ENCODE measurements around the gene ETFA.
A peak's percentile ranks its signal among the peaks of the same experiment; 100 is the strongest.

Gene ETFA

GRCh38 chr15:76180321-76180720 lies 130.9 kb downstream of the ETFA start:
- DNase-seq (ENCODE audit: low spot score) (no peak), ATAC-seq (ENCODE audit: low read depth) (no peak)
- H3K9me3 ChIP-seq (ENCODE audit: severe bottlenecking) = no peaks in the 10 kb centered on the region
- TF ChIP-seq CTCF (IDR thresholded peaks at IDR 0.05; ENCODE audit: poor library complexity, severe bottlenecking) = no peak
- no peak overlapping the region for H3K27ac ChIP-seq (ENCODE audit: poor library complexity, severe bottlenecking)
- H3K27me3 ChIP-seq (ENCODE audit: insufficient read depth, poor library complexity, severe bottlenecking) = no peaks in the 10 kb centered on the region
- peaks cover 11% of the 10 kb centered on the region for H3K4me1 ChIP-seq (ENCODE audit: insufficient read depth, poor library complexity, severe bottlenecking)
- H3K4me3 ChIP-seq (ENCODE audit: severe bottlenecking) = no peak overlapping the region
- H3K36me3 ChIP-seq (ENCODE audit: low read depth) = no peaks in the 10 kb centered on the region

DNA sequence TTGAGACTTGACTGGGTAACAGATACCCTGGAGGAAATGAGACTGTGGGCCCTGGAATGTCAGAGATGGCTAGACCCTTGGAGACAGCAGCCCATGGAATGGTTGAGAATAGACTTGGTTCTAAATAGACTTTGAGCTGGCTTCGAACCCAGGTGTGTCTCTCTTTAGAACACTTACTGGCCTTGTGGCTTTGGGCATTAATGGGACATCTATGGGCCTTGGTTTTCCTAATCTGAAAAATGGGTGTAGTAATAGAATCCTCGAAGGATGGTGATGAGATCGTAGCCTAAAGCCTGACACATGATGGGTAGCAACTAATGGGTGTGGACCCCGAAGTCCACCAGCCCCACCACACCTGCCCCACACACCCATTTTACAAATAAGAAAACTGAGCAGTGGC lies 132.2 kb downstream of the ETFA start:
- Histone ChIP-seq H3K4me1 (ENCODE audit: insufficient read depth, poor library complexity, severe bottlenecking) (peaks cover 11% of the 10 kb centered on the region), H3K36me3 (ENCODE audit: low read depth) (no peaks in the 10 kb centered on the region), H3K27ac (ENCODE audit: poor library complexity, severe bottlenecking) (no peak overlapping the region), H3K9me3 (ENCODE audit: severe bottlenecking) (no peaks in the 10 kb centered on the region), H3K27me3 (ENCODE audit: insufficient read depth, poor library complexity, severe bottlenecking) (no peaks in the 10 kb centered on the region), H3K4me3 (ENCODE audit: severe bottlenecking) (no peak overlapping the region)
- DNase-seq (ENCODE audit: low spot score) (no peak), ATAC-seq (ENCODE audit: low read depth) (no peak)
- no peak for TF ChIP-seq CTCF (IDR thresholded peaks at IDR 0.05; ENCODE audit: poor library complexity, severe bottlenecking)

DNA sequence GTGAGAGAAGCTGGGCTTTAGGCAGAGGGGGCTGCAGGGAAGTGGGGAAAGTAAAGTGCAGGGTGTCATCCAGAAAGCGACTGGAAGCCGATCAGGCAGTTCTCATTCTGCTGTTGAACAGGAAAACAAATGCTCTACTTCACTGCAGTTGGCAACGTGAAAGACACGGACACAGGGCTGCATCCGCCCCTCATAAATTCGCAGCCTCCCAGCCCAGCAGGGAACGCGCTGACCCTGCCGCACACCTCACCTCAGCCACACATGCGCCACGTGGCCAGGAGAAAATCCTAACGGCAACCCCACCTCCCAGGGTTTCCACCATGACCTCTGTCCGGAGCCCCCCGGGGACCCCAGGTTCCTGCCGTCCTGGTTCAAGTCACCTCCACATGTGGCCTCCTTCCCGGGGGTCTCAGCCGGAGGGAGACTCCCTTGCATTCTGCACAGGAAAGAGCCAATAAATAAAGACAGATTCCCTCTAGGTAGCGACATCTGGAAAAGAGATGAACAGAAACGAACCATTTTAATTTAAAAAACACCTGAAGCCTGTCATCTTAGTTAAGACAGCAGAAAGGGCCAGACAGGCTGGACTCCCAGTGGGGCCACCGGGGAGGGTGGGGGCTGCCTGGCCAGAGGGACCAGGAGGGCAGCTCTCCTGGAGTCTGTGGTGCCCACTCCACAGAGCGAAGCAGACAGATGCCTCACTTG lies 132.8 kb downstream of the ETFA start:
- Histone ChIP-seq H3K27me3 (ENCODE audit: insufficient read depth, poor library complexity, severe bottlenecking) (no peaks in the 10 kb centered on the region), H3K4me3 (ENCODE audit: severe bottlenecking) (no peak overlapping the region), H3K9me3 (ENCODE audit: severe bottlenecking) (no peaks in the 10 kb centered on the region), H3K36me3 (ENCODE audit: low read depth) (no peaks in the 10 kb centered on the region), H3K27ac (ENCODE audit: poor library complexity, severe bottlenecking) (no peak overlapping the region), H3K4me1 (ENCODE audit: insufficient read depth, poor library complexity, severe bottlenecking) (peaks cover 11% of the 10 kb centered on the region)
- no peak for DNase-seq (ENCODE audit: low spot score)
- no peak for ATAC-seq (ENCODE audit: low read depth)
- no peak for TF ChIP-seq CTCF (IDR thresholded peaks at IDR 0.05; ENCODE audit: poor library complexity, severe bottlenecking)

- TF ChIP-seq CTCF (IDR thresholded peaks at IDR 0.05; ENCODE audit: poor library complexity, severe bottlenecking) = no peak
- Histone ChIP-seq H3K4me3 (ENCODE audit: severe bottlenecking) (no peak overlapping the region), H3K27me3 (ENCODE audit: insufficient read depth, poor library complexity, severe bottlenecking) (no peaks in the 10 kb centered on the region), H3K36me3 (ENCODE audit: low read depth) (no peaks in the 10 kb centered on the region), H3K9me3 (ENCODE audit: severe bottlenecking) (no peaks in the 10 kb centered on the region), H3K4me1 (ENCODE audit: insufficient read depth, poor library complexity, severe bottlenecking) (peaks cover 11% of the 10 kb centered on the region), H3K27ac (ENCODE audit: poor library complexity, severe bottlenecking) (no peak overlapping the region)
- peak; percentile 90 for DNase-seq (ENCODE audit: low spot score)
- ATAC-seq (ENCODE audit: low read depth) = peak; percentile 93
These were observed 133.7 kb downstream of the ETFA start for GRCh38 chr15:76177491-76178040.

DNA sequence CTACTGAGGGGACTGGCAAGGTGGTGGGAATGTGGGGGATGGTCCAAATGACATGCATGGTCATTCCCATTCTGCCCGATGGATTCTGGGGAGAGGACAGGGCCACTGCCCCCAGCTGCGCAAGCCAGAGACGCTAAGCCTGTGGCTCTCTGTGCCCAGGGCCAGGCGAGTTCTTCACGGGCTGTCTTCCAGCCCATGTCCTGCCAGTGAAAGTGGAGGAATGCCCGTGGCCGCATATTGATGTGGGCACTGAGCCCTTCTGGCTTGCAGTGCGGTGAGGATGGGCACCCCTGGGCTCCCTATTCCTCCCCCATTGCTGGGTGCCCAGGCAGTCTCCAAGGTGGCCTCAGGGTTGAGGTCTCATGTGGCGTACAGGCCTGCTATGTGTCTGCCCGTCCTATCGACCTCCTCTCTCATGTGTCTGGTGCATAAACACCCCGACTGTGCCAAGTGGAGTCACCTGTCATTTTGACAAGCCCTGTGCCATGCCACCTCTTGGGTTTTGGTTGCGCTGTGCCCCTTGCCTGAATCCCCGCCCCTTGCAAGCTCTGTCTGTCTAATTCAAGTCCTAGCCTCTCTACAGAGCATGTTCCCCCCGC lies 134.7 kb downstream of the ETFA start:
- no peak overlapping the region for H3K27ac ChIP-seq (ENCODE audit: poor library complexity, severe bottlenecking)
- H3K4me1 ChIP-seq (ENCODE audit: insufficient read depth, poor library complexity, severe bottlenecking) = peaks cover 11% of the 10 kb centered on the region
- no peak for TF ChIP-seq CTCF (IDR thresholded peaks at IDR 0.05; ENCODE audit: poor library complexity, severe bottlenecking)
- no peak for ATAC-seq (ENCODE audit: low read depth)
- H3K9me3 ChIP-seq (ENCODE audit: severe bottlenecking) = no peaks in the 10 kb centered on the region
- H3K27me3 ChIP-seq (ENCODE audit: insufficient read depth, poor library complexity, severe bottlenecking) = no peaks in the 10 kb centered on the region
- no peak overlapping the region for H3K4me3 ChIP-seq (ENCODE audit: severe bottlenecking)
- DNase-seq (ENCODE audit: low spot score) = no peak
- H3K36me3 ChIP-seq (ENCODE audit: low read depth) = no peaks in the 10 kb centered on the region
